ENCODE measurements around the gene TRPC4.

The TRPC4 gene

GRCh38 chr13:37679043-37679442 is 190.5 kb downstream of the TRPC4 start:
- no peaks in the 10 kb centered on the region for H3K27me3 Mint-ChIP-seq
- no peak overlapping the region for H3K4me3 Mint-ChIP-seq
- no peaks in the 10 kb centered on the region for H3K4me1 Mint-ChIP-seq (ENCODE audit: low read depth)
- no peaks in the 10 kb centered on the region for H3K36me3 Mint-ChIP-seq (ENCODE audit: low read depth)
- no peaks in the 10 kb centered on the region for H3K9me3 Mint-ChIP-seq
- no peak for DNase-seq
- H3K27ac Mint-ChIP-seq, result no peak overlapping the region

- H3K4me1 Mint-ChIP-seq (ENCODE audit: low read depth), result no peaks in the 10 kb centered on the region
- no peaks in the 10 kb centered on the region for H3K27me3 Mint-ChIP-seq
- H3K36me3 Mint-ChIP-seq (ENCODE audit: low read depth), result no peaks in the 10 kb centered on the region
- no peaks in the 10 kb centered on the region for H3K9me3 Mint-ChIP-seq
- H3K4me3 Mint-ChIP-seq, result no peak overlapping the region
- DNase-seq, result no peak
- no peak overlapping the region for H3K27ac Mint-ChIP-seq
Observed at GRCh38 chr13:37669845-37670244, 199.7 kb downstream of the TRPC4 start.

DNA sequence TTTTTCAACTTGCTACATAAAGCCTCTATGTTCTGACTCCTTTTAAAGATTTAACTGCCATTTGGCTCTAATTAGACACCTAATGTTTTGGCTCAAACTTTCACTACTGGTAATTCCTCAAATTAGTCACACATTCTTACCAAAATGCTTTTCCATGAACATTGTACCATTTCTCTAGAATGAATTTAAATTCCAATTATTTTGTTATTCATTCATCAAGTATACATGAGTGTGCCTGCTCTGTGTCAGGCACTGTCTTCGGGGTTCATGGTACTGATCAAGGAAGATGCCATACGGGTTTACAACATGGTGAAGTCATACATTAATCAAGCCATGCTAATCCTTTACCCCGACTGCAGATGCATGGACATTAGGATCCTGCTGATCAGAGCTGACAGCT is 201.9 kb downstream of the TRPC4 start:
- no peak for DNase-seq
- no peaks in the 10 kb centered on the region for H3K27me3 Mint-ChIP-seq
- H3K27ac Mint-ChIP-seq, result no peak overlapping the region
- H3K4me1 Mint-ChIP-seq (ENCODE audit: low read depth), result no peaks in the 10 kb centered on the region
- H3K9me3 Mint-ChIP-seq, result no peaks in the 10 kb centered on the region
- no peak overlapping the region for H3K4me3 Mint-ChIP-seq
- no peaks in the 10 kb centered on the region for H3K36me3 Mint-ChIP-seq (ENCODE audit: low read depth)

GRCh38 chr13:37666036-37666435 is 203.5 kb downstream of the TRPC4 start:
- Mint-ChIP-seq H3K9me3 (no peaks in the 10 kb centered on the region), H3K36me3 (ENCODE audit: low read depth) (no peaks in the 10 kb centered on the region), H3K27ac (no peak overlapping the region), H3K4me3 (no peak overlapping the region), H3K4me1 (ENCODE audit: low read depth) (no peaks in the 10 kb centered on the region), H3K27me3 (no peaks in the 10 kb centered on the region)
- no peak for DNase-seq

- H3K27me3 Mint-ChIP-seq, result no peaks in the 10 kb centered on the region
- no peaks in the 10 kb centered on the region for H3K36me3 Mint-ChIP-seq (ENCODE audit: low read depth)
- H3K4me1 Mint-ChIP-seq (ENCODE audit: low read depth), result no peaks in the 10 kb centered on the region
- H3K4me3 Mint-ChIP-seq, result no peak overlapping the region
- no peak overlapping the region for H3K27ac Mint-ChIP-seq
- no peaks in the 10 kb centered on the region for H3K9me3 Mint-ChIP-seq
- DNase-seq, result no peak
Observed at GRCh38 chr13:37665420-37665819, 204.2 kb downstream of the TRPC4 start.

DNA sequence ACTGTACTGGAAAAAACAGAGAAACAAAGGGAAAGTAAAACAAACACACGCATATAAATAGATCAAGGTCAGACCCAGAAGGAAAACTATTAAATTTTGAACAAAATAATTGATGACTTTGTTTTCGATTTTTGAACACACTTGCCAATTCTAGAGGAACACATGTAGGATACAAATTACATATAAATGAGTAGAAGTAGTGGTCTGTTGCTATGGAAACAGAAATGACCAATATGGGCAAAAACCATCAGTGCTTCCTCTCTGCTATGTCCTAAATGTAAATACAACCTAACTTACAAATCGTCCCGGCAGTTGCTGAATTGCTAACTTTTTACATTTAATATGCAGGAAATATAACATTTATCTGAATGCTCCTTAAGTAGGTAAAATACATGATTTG is 205.8 kb downstream of the TRPC4 start:
- Mint-ChIP-seq H3K36me3 (ENCODE audit: low read depth) (no peaks in the 10 kb centered on the region), H3K4me3 (no peak overlapping the region), H3K9me3 (no peaks in the 10 kb centered on the region), H3K4me1 (ENCODE audit: low read depth) (no peaks in the 10 kb centered on the region), H3K27me3 (no peaks in the 10 kb centered on the region), H3K27ac (no peak overlapping the region)
- DNase-seq, result no peak

DNA sequence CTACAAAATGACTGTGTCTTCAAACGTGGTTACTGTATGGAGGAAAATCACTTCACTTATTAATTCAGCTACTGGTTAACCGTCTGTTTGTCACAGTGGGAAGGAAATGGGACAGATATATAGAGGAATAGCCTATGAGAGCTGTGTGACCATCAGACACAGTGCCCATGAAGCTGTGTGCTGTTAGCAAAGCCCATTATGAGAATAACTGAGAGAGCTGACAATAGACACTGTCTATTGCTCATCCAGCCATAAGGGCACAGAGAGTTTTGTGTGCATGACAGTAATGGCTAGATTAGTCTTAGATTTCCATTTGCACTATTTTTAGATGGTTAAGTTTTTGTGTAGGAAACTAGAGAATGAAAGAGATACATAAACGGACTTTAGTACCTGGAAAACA is 206.9 kb downstream of the TRPC4 start:
- H3K36me3 Mint-ChIP-seq (ENCODE audit: low read depth), result no peaks in the 10 kb centered on the region
- no peak for DNase-seq
- no peaks in the 10 kb centered on the region for H3K9me3 Mint-ChIP-seq
- H3K27ac Mint-ChIP-seq, result no peak overlapping the region
- H3K4me3 Mint-ChIP-seq, result no peak overlapping the region
- no peaks in the 10 kb centered on the region for H3K27me3 Mint-ChIP-seq
- H3K4me1 Mint-ChIP-seq (ENCODE audit: low read depth), result no peaks in the 10 kb centered on the region

DNA sequence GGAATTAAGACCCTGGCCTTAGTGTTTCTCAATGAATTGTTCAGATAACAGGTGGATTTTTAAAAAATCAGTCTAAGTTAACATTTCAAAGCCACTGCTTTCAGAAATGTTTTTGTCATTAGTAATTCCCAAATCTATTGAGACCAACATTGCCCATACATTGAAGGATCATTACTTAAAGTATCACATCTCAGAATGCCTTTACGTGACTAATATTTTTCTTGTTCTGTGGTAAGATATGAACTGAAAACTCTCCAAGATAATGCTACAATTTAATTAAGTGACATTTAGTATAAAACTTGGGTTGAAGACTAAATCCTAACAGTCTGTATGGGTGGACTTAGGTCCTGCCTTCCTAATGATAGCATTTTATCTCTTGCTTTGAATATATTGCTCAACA is 211.6 kb downstream of the TRPC4 start:
- Mint-ChIP-seq H3K4me1 (ENCODE audit: low read depth) (no peaks in the 10 kb centered on the region), H3K27me3 (no peaks in the 10 kb centered on the region)

DNA sequence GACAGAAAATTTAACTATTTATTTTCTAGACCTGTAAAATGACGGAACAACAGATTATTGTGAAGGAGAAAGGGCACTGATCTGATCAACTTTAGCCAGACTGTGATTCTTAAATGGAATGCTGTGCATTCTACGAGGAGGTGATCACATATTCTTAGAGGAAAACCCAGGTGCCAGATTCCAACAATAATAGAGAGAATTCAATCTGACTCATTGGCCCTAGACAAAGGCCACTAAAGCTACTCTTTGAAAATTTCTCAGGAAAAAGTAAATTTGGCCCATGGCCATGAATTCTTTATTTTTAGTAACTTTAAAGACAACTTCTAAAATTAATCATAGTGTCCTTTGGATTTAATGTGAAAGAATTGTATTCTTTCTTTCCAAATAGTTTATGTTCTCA is 212.4 kb downstream of the TRPC4 start:
- no peak overlapping the region for H3K4me3 Mint-ChIP-seq
- no peaks in the 10 kb centered on the region for H3K27me3 Mint-ChIP-seq
- H3K9me3 Mint-ChIP-seq, result no peaks in the 10 kb centered on the region
- no peaks in the 10 kb centered on the region for H3K4me1 Mint-ChIP-seq (ENCODE audit: low read depth)
- no peak for DNase-seq
- H3K36me3 Mint-ChIP-seq (ENCODE audit: low read depth), result no peaks in the 10 kb centered on the region
- H3K27ac Mint-ChIP-seq, result no peak overlapping the region

More for the DNA sequence above, 211.6 kb downstream of the TRPC4 start:
- H3K36me3 Mint-ChIP-seq (ENCODE audit: low read depth), result no peaks in the 10 kb centered on the region
- no peak overlapping the region for H3K27ac Mint-ChIP-seq
- no peaks in the 10 kb centered on the region for H3K9me3 Mint-ChIP-seq
- no peak overlapping the region for H3K4me3 Mint-ChIP-seq
- DNase-seq, result no peak

GRCh38 chr13:37656247-37656940 is 213.2 kb downstream of the TRPC4 start:
- Mint-ChIP-seq H3K36me3 (ENCODE audit: low read depth) (no peaks in the 10 kb centered on the region), H3K27me3 (no peaks in the 10 kb centered on the region)
- DNase-seq, result no peak

GRCh38 chr13:37652596-37652995 is 217.0 kb downstream of the TRPC4 start:
- H3K27me3 Mint-ChIP-seq, result no peaks in the 10 kb centered on the region
- no peak overlapping the region for H3K4me3 Mint-ChIP-seq
- H3K36me3 Mint-ChIP-seq (ENCODE audit: low read depth), result no peaks in the 10 kb centered on the region
- no peaks in the 10 kb centered on the region for H3K9me3 Mint-ChIP-seq
- H3K4me1 Mint-ChIP-seq (ENCODE audit: low read depth), result no peaks in the 10 kb centered on the region
- no peak for DNase-seq
- no peak overlapping the region for H3K27ac Mint-ChIP-seq

More at GRCh38 chr13:37656247-37656940, 213.2 kb downstream of the TRPC4 start:
- H3K27ac Mint-ChIP-seq, result no peak overlapping the region
- no peaks in the 10 kb centered on the region for H3K4me1 Mint-ChIP-seq (ENCODE audit: low read depth)
- H3K4me3 Mint-ChIP-seq, result no peak overlapping the region
- no peaks in the 10 kb centered on the region for H3K9me3 Mint-ChIP-seq

- DNase-seq, result no peak
- no peaks in the 10 kb centered on the region for H3K4me1 Mint-ChIP-seq (ENCODE audit: low read depth)
- no peaks in the 10 kb centered on the region for H3K27me3 Mint-ChIP-seq
- H3K36me3 Mint-ChIP-seq (ENCODE audit: low read depth), result no peaks in the 10 kb centered on the region
- no peak overlapping the region for H3K27ac Mint-ChIP-seq
- no peaks in the 10 kb centered on the region for H3K9me3 Mint-ChIP-seq
- H3K4me3 Mint-ChIP-seq, result no peak overlapping the region
Observed at GRCh38 chr13:37651891-37652290, 217.7 kb downstream of the TRPC4 start.

- H3K27ac Mint-ChIP-seq, result no peak overlapping the region
- no peak overlapping the region for H3K4me3 Mint-ChIP-seq
- no peak for DNase-seq
- no peaks in the 10 kb centered on the region for H3K36me3 Mint-ChIP-seq (ENCODE audit: low read depth)
- H3K27me3 Mint-ChIP-seq, result no peaks in the 10 kb centered on the region
- H3K9me3 Mint-ChIP-seq, result no peaks in the 10 kb centered on the region
- H3K4me1 Mint-ChIP-seq (ENCODE audit: low read depth), result no peaks in the 10 kb centered on the region
Observed at GRCh38 chr13:37648609-37649008, 221.0 kb downstream of the TRPC4 start.

GRCh38 chr13:37647031-37647650 is 222.4 kb downstream of the TRPC4 start:
- Mint-ChIP-seq H3K36me3 (ENCODE audit: low read depth) (no peaks in the 10 kb centered on the region), H3K4me3 (no peak overlapping the region), H3K9me3 (no peaks in the 10 kb centered on the region), H3K4me1 (ENCODE audit: low read depth) (no peaks in the 10 kb centered on the region), H3K27ac (no peak overlapping the region), H3K27me3 (no peaks in the 10 kb centered on the region)
- no peak for DNase-seq

GRCh38 chr13:37646531-37646930 is 223.0 kb downstream of the TRPC4 start:
- no peak overlapping the region for H3K4me3 Mint-ChIP-seq
- H3K4me1 Mint-ChIP-seq (ENCODE audit: low read depth), result no peaks in the 10 kb centered on the region
- no peaks in the 10 kb centered on the region for H3K27me3 Mint-ChIP-seq
- no peaks in the 10 kb centered on the region for H3K9me3 Mint-ChIP-seq
- no peak for DNase-seq
- H3K27ac Mint-ChIP-seq, result no peak overlapping the region
- no peaks in the 10 kb centered on the region for H3K36me3 Mint-ChIP-seq (ENCODE audit: low read depth)

All from activated T-cell treated with anti-CD3 and anti-CD28 coated beads, Interleukin-2, amount 50 U/mL, for 24 hours (primary cell).